ENCODE results near the gene CFAP221.
A peak's percentile ranks its signal among the peaks of the same experiment; 100 is the strongest.

Gene CFAP221

DNA sequence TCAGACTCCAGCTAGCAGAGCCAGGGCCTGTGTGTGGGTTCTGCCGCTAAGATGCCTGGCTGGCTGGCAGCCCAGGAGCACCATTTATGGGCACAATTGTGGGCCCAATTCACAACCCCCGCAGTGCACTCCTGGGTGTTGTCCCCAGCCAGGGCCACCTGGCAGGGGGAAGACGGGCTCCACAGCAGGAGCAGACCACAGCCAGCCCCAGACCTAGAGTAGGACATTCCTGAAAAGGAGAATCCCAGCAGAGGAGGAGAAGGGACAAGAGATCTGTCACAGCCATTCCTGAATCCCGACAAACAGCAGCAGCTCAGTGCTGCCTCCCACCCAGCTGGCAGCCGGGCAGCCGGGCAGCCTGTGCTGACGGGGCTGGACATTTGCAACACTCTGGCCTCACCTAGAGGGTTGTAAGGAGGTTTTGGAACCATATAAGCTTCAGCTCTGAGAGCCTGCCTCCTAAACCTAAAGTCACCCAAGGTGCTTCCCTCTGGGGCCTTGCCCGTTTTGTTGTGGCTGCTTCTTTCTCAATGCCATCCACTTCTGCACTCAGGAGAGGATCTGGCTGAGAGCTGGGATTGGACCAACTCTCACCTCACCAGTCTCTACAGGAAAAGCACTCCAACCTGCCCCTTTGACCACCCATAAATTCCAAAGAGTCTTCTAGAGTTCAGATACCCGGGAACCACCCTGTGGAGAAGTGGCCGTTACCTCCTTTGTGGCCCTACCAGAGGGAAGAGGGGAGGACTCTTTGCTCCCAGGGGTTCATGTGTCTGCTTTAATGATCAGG is 130.7 kb downstream of the CFAP221 start:
- H2AK5ac ChIP-seq (ENCODE audit: low read length, severe bottlenecking) = no peak overlapping the region
- no peak overlapping the region for H3K4ac ChIP-seq (ENCODE audit: low read depth in 1 of 2, low read length in 2 of 2)
- no peak overlapping the region for H2BK15ac ChIP-seq (ENCODE audit: low read depth, poor library complexity, severe bottlenecking)
- H4K8ac ChIP-seq (ENCODE audit: low read length) = no peak overlapping the region
- no peak overlapping the region for H3K27ac ChIP-seq (ENCODE audit: low read length, poor library complexity, severe bottlenecking)
- 69% methylated on average over 10 of the region's 10 CpGs for WGBS
- H3K9me3 ChIP-seq (ENCODE audit: control insufficient read depth, low read length) = no peaks in the 10 kb centered on the region
- H3K23ac ChIP-seq (ENCODE audit: low read length in 2 of 2) = no peak overlapping the region
- H3K36me3 ChIP-seq (ENCODE audit: control insufficient read depth in 1 of 2, insufficient read depth in 2 of 2, low read depth in 1 of 2, low read length in 2 of 2) = no peaks in the 10 kb centered on the region
- H3K4me1 ChIP-seq (ENCODE audit: control insufficient read depth, insufficient read depth, low read depth, low read length) = peaks cover 8% of the 10 kb centered on the region
- no peak overlapping the region for H3K14ac ChIP-seq (ENCODE audit: low read length in 2 of 2)
- H2AFZ ChIP-seq (ENCODE audit: low read depth, low read length) = no peak overlapping the region
- no peak overlapping the region for H2BK12ac ChIP-seq (ENCODE audit: low read length in 2 of 2)
- H2BK120ac ChIP-seq (ENCODE audit: low read depth, low read length) = no peak overlapping the region
- H4K91ac ChIP-seq (ENCODE audit: low read length) = no peak overlapping the region
- peaks cover 2% of the 10 kb centered on the region for H3K79me1 ChIP-seq (replicated peaks; ENCODE audit: low read length, poor library complexity, severe bottlenecking)
- no peak overlapping the region for H3K4me3 ChIP-seq (ENCODE audit: insufficient read depth in 1 of 2, low read depth in 1 of 2, low read length in 2 of 2)
- no peak overlapping the region for H3K18ac ChIP-seq (ENCODE audit: low read depth in 1 of 2, low read length in 2 of 2)
- no peak overlapping the region for H3K4me2 ChIP-seq (ENCODE audit: low read length, poor library complexity, severe bottlenecking)
- no peak for DNase-seq
- no peak overlapping the region for H2BK5ac ChIP-seq (ENCODE audit: low read depth, low read length, poor library complexity, severe bottlenecking)
- no peak overlapping the region for H3K9ac ChIP-seq (ENCODE audit: low read length)
- peaks cover 12 to 13% of the 10 kb centered on the region in 2 experiments for H3K27me3 ChIP-seq (ENCODE audit: control insufficient read depth in 1 of 2, insufficient read depth in 1 of 2, low read length in 2 of 2)

DNA sequence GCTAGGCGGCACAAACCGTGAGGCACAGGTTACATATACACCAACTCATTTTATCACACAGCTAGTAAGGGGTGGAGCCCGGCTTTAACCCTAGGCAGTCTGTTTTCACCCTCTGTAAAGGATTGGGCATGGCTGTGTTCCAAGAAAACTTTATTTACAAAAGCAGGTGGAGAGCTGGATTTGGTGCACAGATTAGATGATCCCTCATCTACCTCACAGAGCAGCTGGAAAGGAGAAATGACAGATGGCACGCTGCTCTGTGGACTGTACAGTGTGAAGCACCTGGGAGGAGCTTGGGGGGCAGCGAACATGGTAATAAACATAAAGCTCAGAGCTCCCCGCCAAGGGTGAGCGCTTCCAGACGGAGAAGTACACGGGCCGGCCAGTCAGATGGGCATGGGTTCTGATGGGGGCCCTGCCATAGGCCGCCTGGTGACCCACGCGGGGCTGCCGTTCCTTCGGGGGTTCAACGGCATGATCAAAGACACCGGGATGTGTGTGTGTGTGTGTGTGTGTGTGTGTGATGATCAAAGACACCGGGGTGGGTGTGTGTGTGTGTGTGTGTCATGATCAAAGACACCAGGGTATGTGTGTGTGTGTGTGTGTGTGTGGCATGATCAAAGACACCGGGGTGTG is 133.9 kb downstream of the CFAP221 start:
- no peak for DNase-seq
- Histone ChIP-seq H3K4me2 (ENCODE audit: low read length, poor library complexity, severe bottlenecking) (no peak overlapping the region), H3K27ac (ENCODE audit: low read length, poor library complexity, severe bottlenecking) (no peak overlapping the region), H3K23ac (ENCODE audit: low read length in 2 of 2) (no peak overlapping the region), H3K14ac (ENCODE audit: low read length in 2 of 2) (no peak overlapping the region), H2BK120ac (ENCODE audit: low read depth, low read length) (no peak overlapping the region), H3K36me3 (ENCODE audit: control insufficient read depth in 1 of 2, insufficient read depth in 2 of 2, low read depth in 1 of 2, low read length in 2 of 2) (peaks cover 12 to 19% of the 10 kb centered on the region in 2 experiments), H2BK15ac (ENCODE audit: low read depth, poor library complexity, severe bottlenecking) (no peak overlapping the region), H3K27me3 (ENCODE audit: control insufficient read depth in 1 of 2, insufficient read depth in 1 of 2, low read length in 2 of 2) (peaks cover 12 to 13% of the 10 kb centered on the region in 2 experiments), H2BK5ac (ENCODE audit: low read depth, low read length, poor library complexity, severe bottlenecking) (no peak overlapping the region), H3K18ac (ENCODE audit: low read depth in 1 of 2, low read length in 2 of 2) (no peak overlapping the region), H4K91ac (ENCODE audit: low read length) (no peak overlapping the region), H3K4me1 (ENCODE audit: control insufficient read depth, insufficient read depth, low read depth, low read length) (peaks cover 13% of the 10 kb centered on the region), H2AFZ (ENCODE audit: low read depth, low read length) (no peak overlapping the region), H3K79me1 (replicated peaks; ENCODE audit: low read length, poor library complexity, severe bottlenecking) (peaks cover 23% of the 10 kb centered on the region), H2BK12ac (ENCODE audit: low read length in 2 of 2) (no peak overlapping the region), H2AK5ac (ENCODE audit: low read length, severe bottlenecking) (no peak overlapping the region), H3K9ac (ENCODE audit: low read length) (no peak overlapping the region), H3K4ac (ENCODE audit: low read depth in 1 of 2, low read length in 2 of 2) (no peak overlapping the region), H3K4me3 (ENCODE audit: insufficient read depth in 1 of 2, low read depth in 1 of 2, low read length in 2 of 2) (no peak overlapping the region), H3K9me3 (ENCODE audit: control insufficient read depth, low read length) (no peaks in the 10 kb centered on the region), H4K8ac (ENCODE audit: low read length) (peak overlapping the region; percentile 74)
- WGBS = 93% methylated on average over 18 of the region's 19 CpGs

DNA sequence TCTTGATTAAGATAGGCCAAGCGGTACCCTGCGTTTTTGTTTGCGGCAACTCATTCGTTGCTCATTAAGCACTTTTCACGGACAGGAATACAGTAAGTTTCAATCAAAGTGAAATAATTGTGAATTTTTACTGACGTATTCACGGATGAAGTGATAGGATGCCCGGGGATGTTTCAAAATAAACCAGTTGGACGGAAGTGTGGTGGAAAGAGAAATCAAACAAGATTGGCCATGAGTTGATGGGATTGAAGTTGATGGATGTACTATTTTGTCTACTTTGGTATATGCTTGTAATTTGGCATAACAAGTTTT is 135.2 kb downstream of the CFAP221 start:
- Histone ChIP-seq H2AK5ac (ENCODE audit: low read length, severe bottlenecking) (no peak overlapping the region), H2BK12ac (ENCODE audit: low read length in 2 of 2) (no peak overlapping the region), H3K4me3 (ENCODE audit: insufficient read depth in 1 of 2, low read depth in 1 of 2, low read length in 2 of 2) (peak overlapping the region in 1 of 2 experiments; percentile 97), H4K91ac (ENCODE audit: low read length) (no peak overlapping the region), H3K9me3 (ENCODE audit: control insufficient read depth, low read length) (no peaks in the 10 kb centered on the region), H3K27ac (ENCODE audit: low read length, poor library complexity, severe bottlenecking) (no peak overlapping the region), H2BK5ac (ENCODE audit: low read depth, low read length, poor library complexity, severe bottlenecking) (no peak overlapping the region), H3K79me1 (replicated peaks; ENCODE audit: low read length, poor library complexity, severe bottlenecking) (peaks cover 23% of the 10 kb centered on the region), H3K4me2 (ENCODE audit: low read length, poor library complexity, severe bottlenecking) (peak overlapping the region; percentile 37), H3K27me3 (ENCODE audit: control insufficient read depth in 1 of 2, insufficient read depth in 1 of 2, low read length in 2 of 2) (peaks cover 12 to 13% of the 10 kb centered on the region in 2 experiments), H3K36me3 (ENCODE audit: control insufficient read depth in 1 of 2, insufficient read depth in 2 of 2, low read depth in 1 of 2, low read length in 2 of 2) (peaks cover 12 to 19% of the 10 kb centered on the region in 2 experiments), H3K9ac (ENCODE audit: low read length) (peak overlapping the region; percentile 92), H4K8ac (ENCODE audit: low read length) (peak overlapping the region; percentile 8), H3K4ac (ENCODE audit: low read depth in 1 of 2, low read length in 2 of 2) (no peak overlapping the region), H3K23ac (ENCODE audit: low read length in 2 of 2) (no peak overlapping the region), H3K18ac (ENCODE audit: low read depth in 1 of 2, low read length in 2 of 2) (no peak overlapping the region), H3K14ac (ENCODE audit: low read length in 2 of 2) (no peak overlapping the region), H2AFZ (ENCODE audit: low read depth, low read length) (no peak overlapping the region), H2BK15ac (ENCODE audit: low read depth, poor library complexity, severe bottlenecking) (no peak overlapping the region), H3K4me1 (ENCODE audit: control insufficient read depth, insufficient read depth, low read depth, low read length) (peaks cover 24% of the 10 kb centered on the region), H2BK120ac (ENCODE audit: low read depth, low read length) (no peak overlapping the region)
- 10% methylated on average over 9 of the region's 9 CpGs for WGBS
- DNase-seq = peak; percentile 10

DNA sequence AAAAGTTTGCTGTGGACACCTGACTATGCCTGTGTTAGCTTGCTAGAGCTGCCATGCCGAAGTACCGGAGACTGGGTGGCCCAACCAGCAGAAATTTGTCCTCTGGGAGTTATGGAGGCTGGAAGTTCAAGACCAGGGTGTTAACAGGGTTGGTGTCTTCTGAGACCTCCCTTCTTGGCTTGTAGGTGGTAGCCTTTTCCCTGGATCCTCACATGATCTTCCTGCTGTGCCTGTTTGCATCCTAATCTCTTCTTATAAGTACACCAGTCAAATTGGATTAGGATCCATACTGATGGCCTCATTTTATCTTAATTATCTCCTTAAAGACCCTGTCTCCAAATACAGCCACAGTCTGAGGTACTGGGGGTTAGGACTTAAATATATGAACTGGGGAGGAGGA is 135.6 kb downstream of the CFAP221 start:
- no peak overlapping the region for H2BK5ac ChIP-seq (ENCODE audit: low read depth, low read length, poor library complexity, severe bottlenecking)
- H3K79me1 ChIP-seq (replicated peaks; ENCODE audit: low read length, poor library complexity, severe bottlenecking) = peaks cover 23% of the 10 kb centered on the region
- H3K23ac ChIP-seq (ENCODE audit: low read length in 2 of 2) = no peak overlapping the region
- no peak overlapping the region for H2AK5ac ChIP-seq (ENCODE audit: low read length, severe bottlenecking)
- H3K36me3 ChIP-seq (ENCODE audit: control insufficient read depth in 1 of 2, insufficient read depth in 2 of 2, low read depth in 1 of 2, low read length in 2 of 2) = peaks cover 12 to 19% of the 10 kb centered on the region in 2 experiments
- H2BK15ac ChIP-seq (ENCODE audit: low read depth, poor library complexity, severe bottlenecking) = no peak overlapping the region
- no peak overlapping the region for H3K14ac ChIP-seq (ENCODE audit: low read length in 2 of 2)
- H2AFZ ChIP-seq (ENCODE audit: low read depth, low read length) = no peak overlapping the region
- H3K9ac ChIP-seq (ENCODE audit: low read length) = peak overlapping the region; percentile 92
- H3K4me3 ChIP-seq (ENCODE audit: insufficient read depth in 1 of 2, low read depth in 1 of 2, low read length in 2 of 2) = peak overlapping the region in 1 of 2 experiments; percentile 97
- no peak overlapping the region for H2BK12ac ChIP-seq (ENCODE audit: low read length in 2 of 2)
- no peak overlapping the region for H3K27ac ChIP-seq (ENCODE audit: low read length, poor library complexity, severe bottlenecking)
- H3K4me2 ChIP-seq (ENCODE audit: low read length, poor library complexity, severe bottlenecking) = peak overlapping the region; percentile 37
- no peak overlapping the region for H3K4ac ChIP-seq (ENCODE audit: low read depth in 1 of 2, low read length in 2 of 2)
- H3K9me3 ChIP-seq (ENCODE audit: control insufficient read depth, low read length) = no peaks in the 10 kb centered on the region
- no peak overlapping the region for H2BK120ac ChIP-seq (ENCODE audit: low read depth, low read length)
- peak overlapping the region; percentile 8 for H4K8ac ChIP-seq (ENCODE audit: low read length)
- no peak overlapping the region for H4K91ac ChIP-seq (ENCODE audit: low read length)
- peaks cover 21% of the 10 kb centered on the region for H3K4me1 ChIP-seq (ENCODE audit: control insufficient read depth, insufficient read depth, low read depth, low read length)
- H3K27me3 ChIP-seq (ENCODE audit: control insufficient read depth in 1 of 2, insufficient read depth in 1 of 2, low read length in 2 of 2) = peaks cover 8 to 12% of the 10 kb centered on the region in 2 experiments
- 92% methylated on average over 2 of the region's 2 CpGs for WGBS
- no peak for DNase-seq
- no peak overlapping the region for H3K18ac ChIP-seq (ENCODE audit: low read depth in 1 of 2, low read length in 2 of 2)
